Liver (tissue), 9 donors: Measurements from ENCODE around the gene ZNF716. TPM values are rescaled to one million over a fixed set of nuclear protein-coding genes. Genes with fewer than 3 reads are reported as not detected.

Experiments used
- DNase-seq: peaks from one replicate; pipeline ENCODE4 v3.0.0-alpha.2; 2017; ENCODE audit warnings: low spot score
- H3K27ac ChIP-seq, 2 donors: one replicate each; pipeline ENCODE4 v1.7.0; 2013; ENCODE audit warnings: inconsistent platforms in 2 of 2, low read length in 2 of 2, control low read depth in 1 of 2, low read depth in 1 of 2, mild to moderate bottlenecking in 1 of 2
- H3K27me3 ChIP-seq, 4 donors: one replicate each; pipeline versions ENCODE4 v1.6.1 to v1.7.0; 2013; ENCODE audit warnings: low read length in 3 of 4, inconsistent platforms in 1 of 4, mild to moderate bottlenecking in 1 of 4, moderate library complexity in 1 of 4; ENCODE audit not compliant: control insufficient read depth in 4 of 4, insufficient read depth in 4 of 4
- H3K36me3 ChIP-seq, 4 donors: one replicate each; pipeline versions ENCODE4 v1.6.1 to v1.7.0; 2013; ENCODE audit warnings: low read length in 3 of 4, mild to moderate bottlenecking in 3 of 4, low read depth in 1 of 4, moderate library complexity in 1 of 4; ENCODE audit not compliant: control insufficient read depth in 4 of 4, insufficient read depth in 3 of 4
- H3K4me1 ChIP-seq, 4 donors: one replicate each; pipeline versions ENCODE4 v1.6.1 to v1.7.0; 2013; ENCODE audit warnings: low read length in 3 of 4, mild to moderate bottlenecking in 3 of 4, moderate library complexity in 1 of 4; ENCODE audit not compliant: control insufficient read depth in 4 of 4, insufficient read depth in 4 of 4
- H3K4me3 ChIP-seq, 3 donors: one replicate each; pipeline versions ENCODE4 v1.6.1 to v1.7.0; 2013; ENCODE audit warnings: low read length in 3 of 3, control low read depth in 1 of 3, low read depth in 1 of 3, mild to moderate bottlenecking in 1 of 3
- H3K9ac ChIP-seq, 2 donors: one replicate each; pipeline ENCODE4 v1.7.0; 2013; ENCODE audit warnings: low read length in 2 of 2, mild to moderate bottlenecking in 2 of 2, moderate library complexity in 2 of 2, control low read depth in 1 of 2, low read depth in 1 of 2
- H3K9me3 ChIP-seq, 4 donors: one replicate each; pipeline versions ENCODE4 v1.6.1 to v1.7.0; 2013; ENCODE audit warnings: low read length in 3 of 4; ENCODE audit not compliant: control insufficient read depth in 4 of 4
- EGR1 ChIP-seq, 2 donors: IDR thresholded peaks; 2 replicates each; pipeline ENCODE4 v1.6.1; 2016 to 2018; ENCODE audit warnings: antibody characterized with exemption in 2 of 2, low read depth in 2 of 2
- FOXA1 ChIP-seq: IDR thresholded peaks from 2 replicates; pipeline ENCODE4 v1.6.1; 2016; ENCODE audit warnings: antibody characterized with exemption
- FOXA2 ChIP-seq: IDR thresholded peaks from 2 replicates; pipeline ENCODE4 v1.6.1; 2016; ENCODE audit warnings: antibody characterized with exemption
- GABPA ChIP-seq, 2 donors: IDR thresholded peaks in 1 of 2; conservative IDR thresholded peaks in 1 of 2; 2 replicates each; pipeline ENCODE4 v1.6.1; 2016; ENCODE audit warnings: antibody characterized with exemption in 2 of 2, mild to moderate bottlenecking in 1 of 2, moderate library complexity in 1 of 2
- HNF4A ChIP-seq, 2 donors: conservative IDR thresholded peaks; 2 replicates each; pipeline ENCODE4 v1.6.1; 2016; ENCODE audit warnings: antibody characterized with exemption in 2 of 2, mild to moderate bottlenecking in 2 of 2
- HNF4G ChIP-seq: IDR thresholded peaks from 2 replicates; pipeline ENCODE4 v1.6.1; 2016; ENCODE audit warnings: antibody characterized with exemption
- JUND ChIP-seq, 2 donors: IDR thresholded peaks; 2 replicates each; pipeline ENCODE4 v1.6.1; 2016; ENCODE audit warnings: antibody characterized with exemption in 2 of 2
- NR2F2 ChIP-seq: IDR thresholded peaks from 2 replicates; pipeline ENCODE4 v1.6.1; 2016; ENCODE audit warnings: antibody characterized with exemption
- RAD21 ChIP-seq, 2 donors: IDR thresholded peaks; 2 replicates each; pipeline ENCODE4 v1.6.1; 2016; ENCODE audit warnings: antibody characterized with exemption in 2 of 2, mild to moderate bottlenecking in 2 of 2
- RXRA ChIP-seq, 2 donors: IDR thresholded peaks; 2 replicates each; pipeline ENCODE4 v1.6.1; 2017 to 2018; ENCODE audit warnings: antibody characterized with exemption in 2 of 2, mild to moderate bottlenecking in 1 of 2
- TAF1 ChIP-seq: conservative IDR thresholded peaks from 2 replicates; pipeline ENCODE4 v1.6.1; 2016; ENCODE audit warnings: antibody characterized with exemption, mild to moderate bottlenecking
- WGBS: extraction: QIAGEN DNeasy Blood & Tissue Kit; methylation state at CpG from one replicate; pipeline ENCODE4 v1.1.7; 2013; 5-methylcytosine and 5-hydroxymethylcytosine counted together
- polyA plus RNA-seq, 2 donors: library from polyadenylated mRNA; stranded (reverse) in 1 of 2; unstranded in 1 of 2; fragments of 200-250 nt in 1 of 2; fragments of >200 nt in 1 of 2; fragmentation: Nextera tagmentation in 1 of 2; extraction: Ambion mirVana in 1 of 2; gene quantifications; one replicate each; pipeline versions ENCODE4 v1.2.1 to v1.2.3, GENCODE V29; 2013 to 2015
- total RNA-seq, 2 donors: library from RNA; depleted of rRNA; stranded (reverse); fragments of >200 nt; gene quantifications; one replicate each; pipeline ENCODE4 v1.2.3, GENCODE V29; 2014
- TF ChIP-seq, protein P1 (sequence below): fragments of 150-350 bp; IDR thresholded peaks from 2 replicates; pipeline ENCODE4 v1.5.1; 2017; ENCODE audit warnings: improper control_type of control experiment, low read depth, low read length; ENCODE audit not compliant: missing input control
- TF ChIP-seq, protein P2 (sequence below): IDR thresholded peaks from 2 replicates; pipeline ENCODE4 v1.6.1; 2016; ENCODE audit warnings: antibody characterized with exemption, mild to moderate bottlenecking
- TF ChIP-seq, protein P3 (sequence below): IDR thresholded peaks from 2 replicates; pipeline ENCODE4 v1.6.1; 2016; ENCODE audit warnings: antibody characterized with exemption
- TF ChIP-seq, protein P4 (sequence below): IDR thresholded peaks from 2 replicates; pipeline ENCODE4 v1.6.1; 2016; ENCODE audit warnings: antibody characterized with exemption
- TF ChIP-seq, protein P5 (sequence below): IDR thresholded peaks from 2 replicates; pipeline ENCODE4 v1.6.1; 2016; ENCODE audit warnings: antibody characterized with exemption
- donor health status: healthy.
- donor health status: healthy.
- donor health status: healthy.
- donor health status: healthy.
- donor health status: healthy.

Gene ZNF716
- total and polyA plus RNA-seq, 4 donors, result not detected

DNA sequence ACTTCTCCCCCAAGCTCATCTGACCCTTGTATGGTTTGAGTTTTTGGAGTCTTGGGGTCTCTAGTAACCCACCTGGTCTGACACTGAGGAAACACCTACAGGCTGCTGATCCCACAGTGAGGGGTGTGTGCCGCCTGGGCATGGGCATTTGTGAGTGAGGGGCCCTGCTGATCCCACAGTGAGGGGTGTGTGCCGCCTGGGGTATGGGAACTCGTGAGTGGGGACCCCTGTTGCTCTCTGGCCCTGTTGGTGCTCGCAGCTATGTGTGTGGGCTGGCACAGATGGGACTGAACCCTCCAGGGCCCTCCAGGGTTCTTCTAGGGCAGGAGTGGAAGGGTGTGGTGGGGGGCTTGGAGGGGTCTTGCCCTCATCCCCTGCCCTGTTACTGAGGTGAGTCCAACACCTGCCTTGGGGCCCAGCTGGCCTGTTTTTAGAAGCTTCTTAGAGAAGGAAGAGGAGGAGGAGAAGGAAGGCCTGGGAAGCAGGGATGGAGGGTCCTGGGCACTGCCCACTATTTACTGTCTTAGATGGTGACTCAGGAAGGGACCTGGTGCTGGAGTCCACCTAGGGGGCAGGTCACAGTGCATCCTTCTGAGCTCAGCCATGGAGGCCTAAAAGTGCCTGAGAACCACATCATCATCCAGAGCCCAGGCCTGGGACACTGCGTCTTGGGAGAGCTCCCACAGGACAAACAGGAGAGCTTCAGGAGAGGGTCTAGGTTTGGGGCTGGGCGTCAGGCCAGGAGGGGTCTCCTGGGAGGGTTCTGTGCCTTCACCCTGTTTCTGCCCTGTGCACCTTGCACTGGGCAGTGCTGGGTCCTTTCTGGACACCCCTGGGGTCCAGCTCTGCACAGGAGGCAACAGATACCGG lies 36.2 kb upstream of the ZNF716 start:
- Histone ChIP-seq H3K9me3 (no peaks in the 10 kb centered on the region), H3K9ac (no peak overlapping the region), H3K27me3 (no peaks in the 10 kb centered on the region), H3K4me3 (no peak overlapping the region), H3K36me3 (no peaks in the 10 kb centered on the region), H3K27ac (no peak overlapping the region), H3K4me1 (no peaks in the 10 kb centered on the region)
- WGBS, result 79% methylated on average over 7 of the region's 7 CpGs
- no peak for DNase-seq
- TF ChIP-seq TAF1, result no peak
- no peak for TF ChIP-seq RAD21 (IDR thresholded peaks at IDR 0.05)
- no peak for TF ChIP-seq HNF4G
- TF ChIP-seq, protein P1, sequence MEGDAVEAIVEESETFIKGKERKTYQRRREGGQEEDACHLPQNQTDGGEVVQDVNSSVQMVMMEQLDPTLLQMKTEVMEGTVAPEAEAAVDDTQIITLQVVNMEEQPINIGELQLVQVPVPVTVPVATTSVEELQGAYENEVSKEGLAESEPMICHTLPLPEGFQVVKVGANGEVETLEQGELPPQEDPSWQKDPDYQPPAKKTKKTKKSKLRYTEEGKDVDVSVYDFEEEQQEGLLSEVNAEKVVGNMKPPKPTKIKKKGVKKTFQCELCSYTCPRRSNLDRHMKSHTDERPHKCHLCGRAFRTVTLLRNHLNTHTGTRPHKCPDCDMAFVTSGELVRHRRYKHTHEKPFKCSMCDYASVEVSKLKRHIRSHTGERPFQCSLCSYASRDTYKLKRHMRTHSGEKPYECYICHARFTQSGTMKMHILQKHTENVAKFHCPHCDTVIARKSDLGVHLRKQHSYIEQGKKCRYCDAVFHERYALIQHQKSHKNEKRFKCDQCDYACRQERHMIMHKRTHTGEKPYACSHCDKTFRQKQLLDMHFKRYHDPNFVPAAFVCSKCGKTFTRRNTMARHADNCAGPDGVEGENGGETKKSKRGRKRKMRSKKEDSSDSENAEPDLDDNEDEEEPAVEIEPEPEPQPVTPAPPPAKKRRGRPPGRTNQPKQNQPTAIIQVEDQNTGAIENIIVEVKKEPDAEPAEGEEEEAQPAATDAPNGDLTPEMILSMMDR, result no peak
- no peak for TF ChIP-seq HNF4A (conservative IDR thresholded peaks at IDR 0.05)
- TF ChIP-seq, protein P2, sequence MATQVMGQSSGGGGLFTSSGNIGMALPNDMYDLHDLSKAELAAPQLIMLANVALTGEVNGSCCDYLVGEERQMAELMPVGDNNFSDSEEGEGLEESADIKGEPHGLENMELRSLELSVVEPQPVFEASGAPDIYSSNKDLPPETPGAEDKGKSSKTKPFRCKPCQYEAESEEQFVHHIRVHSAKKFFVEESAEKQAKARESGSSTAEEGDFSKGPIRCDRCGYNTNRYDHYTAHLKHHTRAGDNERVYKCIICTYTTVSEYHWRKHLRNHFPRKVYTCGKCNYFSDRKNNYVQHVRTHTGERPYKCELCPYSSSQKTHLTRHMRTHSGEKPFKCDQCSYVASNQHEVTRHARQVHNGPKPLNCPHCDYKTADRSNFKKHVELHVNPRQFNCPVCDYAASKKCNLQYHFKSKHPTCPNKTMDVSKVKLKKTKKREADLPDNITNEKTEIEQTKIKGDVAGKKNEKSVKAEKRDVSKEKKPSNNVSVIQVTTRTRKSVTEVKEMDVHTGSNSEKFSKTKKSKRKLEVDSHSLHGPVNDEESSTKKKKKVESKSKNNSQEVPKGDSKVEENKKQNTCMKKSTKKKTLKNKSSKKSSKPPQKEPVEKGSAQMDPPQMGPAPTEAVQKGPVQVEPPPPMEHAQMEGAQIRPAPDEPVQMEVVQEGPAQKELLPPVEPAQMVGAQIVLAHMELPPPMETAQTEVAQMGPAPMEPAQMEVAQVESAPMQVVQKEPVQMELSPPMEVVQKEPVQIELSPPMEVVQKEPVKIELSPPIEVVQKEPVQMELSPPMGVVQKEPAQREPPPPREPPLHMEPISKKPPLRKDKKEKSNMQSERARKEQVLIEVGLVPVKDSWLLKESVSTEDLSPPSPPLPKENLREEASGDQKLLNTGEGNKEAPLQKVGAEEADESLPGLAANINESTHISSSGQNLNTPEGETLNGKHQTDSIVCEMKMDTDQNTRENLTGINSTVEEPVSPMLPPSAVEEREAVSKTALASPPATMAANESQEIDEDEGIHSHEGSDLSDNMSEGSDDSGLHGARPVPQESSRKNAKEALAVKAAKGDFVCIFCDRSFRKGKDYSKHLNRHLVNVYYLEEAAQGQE, result no peak
- no peak for TF ChIP-seq JUND (IDR thresholded peaks at IDR 0.05)
- TF ChIP-seq, protein P3, sequence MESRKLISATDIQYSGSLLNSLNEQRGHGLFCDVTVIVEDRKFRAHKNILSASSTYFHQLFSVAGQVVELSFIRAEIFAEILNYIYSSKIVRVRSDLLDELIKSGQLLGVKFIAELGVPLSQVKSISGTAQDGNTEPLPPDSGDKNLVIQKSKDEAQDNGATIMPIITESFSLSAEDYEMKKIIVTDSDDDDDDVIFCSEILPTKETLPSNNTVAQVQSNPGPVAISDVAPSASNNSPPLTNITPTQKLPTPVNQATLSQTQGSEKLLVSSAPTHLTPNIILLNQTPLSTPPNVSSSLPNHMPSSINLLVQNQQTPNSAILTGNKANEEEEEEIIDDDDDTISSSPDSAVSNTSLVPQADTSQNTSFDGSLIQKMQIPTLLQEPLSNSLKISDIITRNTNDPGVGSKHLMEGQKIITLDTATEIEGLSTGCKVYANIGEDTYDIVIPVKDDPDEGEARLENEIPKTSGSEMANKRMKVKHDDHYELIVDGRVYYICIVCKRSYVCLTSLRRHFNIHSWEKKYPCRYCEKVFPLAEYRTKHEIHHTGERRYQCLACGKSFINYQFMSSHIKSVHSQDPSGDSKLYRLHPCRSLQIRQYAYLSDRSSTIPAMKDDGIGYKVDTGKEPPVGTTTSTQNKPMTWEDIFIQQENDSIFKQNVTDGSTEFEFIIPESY, result no peak
- TF ChIP-seq FOXA2, result no peak
- TF ChIP-seq, protein P4, sequence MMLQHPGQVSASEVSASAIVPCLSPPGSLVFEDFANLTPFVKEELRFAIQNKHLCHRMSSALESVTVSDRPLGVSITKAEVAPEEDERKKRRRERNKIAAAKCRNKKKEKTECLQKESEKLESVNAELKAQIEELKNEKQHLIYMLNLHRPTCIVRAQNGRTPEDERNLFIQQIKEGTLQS, result no peak
- TF ChIP-seq EGR1 (IDR thresholded peaks at IDR 0.05; ENCODE audit: low read depth in 2 of 2), result no peak
- TF ChIP-seq NR2F2, result no peak

DNA sequence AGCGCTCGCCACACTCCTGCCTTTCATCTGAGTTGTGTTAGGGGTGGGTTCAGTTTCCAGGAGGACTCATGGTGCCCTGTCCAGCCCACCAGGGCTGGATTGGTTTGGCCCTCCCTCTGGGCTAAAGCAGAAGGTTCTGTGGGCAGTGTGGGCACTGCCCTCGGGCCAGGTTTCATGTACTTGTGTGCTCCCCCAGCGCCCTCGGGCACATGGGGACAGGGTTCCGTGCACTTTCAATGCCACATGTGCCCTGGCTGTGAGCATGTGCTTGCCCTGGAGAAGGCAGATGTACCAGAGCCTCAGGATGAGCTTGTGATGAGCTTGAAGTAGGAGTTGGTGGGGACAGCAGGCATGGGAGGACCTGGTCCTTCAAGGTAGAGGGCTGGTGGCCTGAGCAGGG lies 35.6 kb upstream of the ZNF716 start:
- no peak overlapping the region for H3K4me3 ChIP-seq
- H3K9me3 ChIP-seq, result no peaks in the 10 kb centered on the region
- no peaks in the 10 kb centered on the region for H3K27me3 ChIP-seq
- no peak overlapping the region for H3K27ac ChIP-seq
- 83% methylated on average over 6 of the region's 6 CpGs for WGBS
- H3K36me3 ChIP-seq, result no peaks in the 10 kb centered on the region
- H3K9ac ChIP-seq, result no peak overlapping the region
- H3K4me1 ChIP-seq, result no peaks in the 10 kb centered on the region
- no peak for DNase-seq
- TF ChIP-seq GABPA (IDR thresholded peaks at IDR 0.05 in 1 of 2, conservative IDR thresholded peaks at IDR 0.05 in 1 of 2) (no peak), FOXA2 (no peak), RXRA (IDR thresholded peaks at IDR 0.05) (no peak), NR2F2 (no peak), RAD21 (IDR thresholded peaks at IDR 0.05) (no peak), HNF4A (conservative IDR thresholded peaks at IDR 0.05) (no peak), EGR1 (IDR thresholded peaks at IDR 0.05; ENCODE audit: low read depth in 2 of 2) (no peak), FOXA1 (no peak)
- TF ChIP-seq, protein P5, sequence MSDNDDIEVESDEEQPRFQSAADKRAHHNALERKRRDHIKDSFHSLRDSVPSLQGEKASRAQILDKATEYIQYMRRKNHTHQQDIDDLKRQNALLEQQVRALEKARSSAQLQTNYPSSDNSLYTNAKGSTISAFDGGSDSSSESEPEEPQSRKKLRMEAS, result no peak
- TF ChIP-seq, protein P3, result no peak
- TF ChIP-seq, protein P2, result no peak
